ENCODE measurements around the gene CACNA1H.

The CACNA1H gene

GRCh38 chr16:1176280-1176897, 23.5 kb downstream of the CACNA1H start:
- no peaks in the 10 kb centered on the region for H4K20me1 ChIP-seq (ENCODE audit: insufficient read depth, low read length)
- no peak overlapping the region for H3K4me3 ChIP-seq (ENCODE audit: low read length)
- H3K79me2 ChIP-seq (ENCODE audit: low read length), result no peaks in the 10 kb centered on the region
- H3K9me3 ChIP-seq (ENCODE audit: insufficient read depth, low read length), result no peaks in the 10 kb centered on the region
- no peaks in the 10 kb centered on the region for H3K27me3 ChIP-seq (ENCODE audit: low read depth, low read length)
- TF ChIP-seq CTCF (IDR thresholded peaks at IDR 0.05; ENCODE audit: low read depth, low read length) (no peak), EZH2phosphoT487 (IDR thresholded peaks at IDR 0.05; ENCODE audit: low read depth) (no peak)
- H2AFZ ChIP-seq (ENCODE audit: low read depth, low read length), result no peak overlapping the region
- no peak overlapping the region for H3K9ac ChIP-seq (ENCODE audit: low read length)
- no peaks in the 10 kb centered on the region for H3K4me1 ChIP-seq (ENCODE audit: low read length)
- H3K4me2 ChIP-seq (ENCODE audit: low read length), result no peak overlapping the region
- H3K36me3 ChIP-seq (replicated peaks; ENCODE audit: low read depth, low read length), result no peaks in the 10 kb centered on the region
- no peak overlapping the region for H3K27ac ChIP-seq (ENCODE audit: low read length)

GRCh38 chr16:1177053-1177452, 24.1 kb downstream of the CACNA1H start:
- Histone ChIP-seq H3K27ac (ENCODE audit: low read length) (no peak overlapping the region), H3K79me2 (ENCODE audit: low read length) (no peaks in the 10 kb centered on the region), H3K4me2 (ENCODE audit: low read length) (no peak overlapping the region), H3K27me3 (ENCODE audit: low read depth, low read length) (no peaks in the 10 kb centered on the region), H3K36me3 (replicated peaks; ENCODE audit: low read depth, low read length) (no peaks in the 10 kb centered on the region), H2AFZ (ENCODE audit: low read depth, low read length) (no peak overlapping the region), H4K20me1 (ENCODE audit: insufficient read depth, low read length) (no peaks in the 10 kb centered on the region), H3K4me1 (ENCODE audit: low read length) (no peaks in the 10 kb centered on the region), H3K4me3 (ENCODE audit: low read length) (no peak overlapping the region), H3K9me3 (ENCODE audit: insufficient read depth, low read length) (no peaks in the 10 kb centered on the region), H3K9ac (ENCODE audit: low read length) (no peak overlapping the region)
- TF ChIP-seq EZH2phosphoT487 (IDR thresholded peaks at IDR 0.05; ENCODE audit: low read depth), result no peak
- TF ChIP-seq CTCF (IDR thresholded peaks at IDR 0.05; ENCODE audit: low read depth, low read length), result no peak

GRCh38 chr16:1177750-1178149, 24.8 kb downstream of the CACNA1H start:
- no peak overlapping the region for H3K4me3 ChIP-seq (ENCODE audit: low read length)
- H4K20me1 ChIP-seq (ENCODE audit: insufficient read depth, low read length), result no peaks in the 10 kb centered on the region
- H2AFZ ChIP-seq (ENCODE audit: low read depth, low read length), result no peak overlapping the region
- H3K9ac ChIP-seq (ENCODE audit: low read length), result no peak overlapping the region
- H3K36me3 ChIP-seq (replicated peaks; ENCODE audit: low read depth, low read length), result no peaks in the 10 kb centered on the region
- TF ChIP-seq CTCF (IDR thresholded peaks at IDR 0.05; ENCODE audit: low read depth, low read length), result no peak
- TF ChIP-seq EZH2phosphoT487 (IDR thresholded peaks at IDR 0.05; ENCODE audit: low read depth), result no peak
- H3K4me2 ChIP-seq (ENCODE audit: low read length), result no peak overlapping the region
- H3K9me3 ChIP-seq (ENCODE audit: insufficient read depth, low read length), result no peaks in the 10 kb centered on the region
- no peaks in the 10 kb centered on the region for H3K4me1 ChIP-seq (ENCODE audit: low read length)
- no peaks in the 10 kb centered on the region for H3K27me3 ChIP-seq (ENCODE audit: low read depth, low read length)
- H3K79me2 ChIP-seq (ENCODE audit: low read length), result no peaks in the 10 kb centered on the region
- no peak overlapping the region for H3K27ac ChIP-seq (ENCODE audit: low read length)

- no peaks in the 10 kb centered on the region for H3K4me1 ChIP-seq (ENCODE audit: low read length)
- H3K4me2 ChIP-seq (ENCODE audit: low read length), result no peak overlapping the region
These were observed 25.5 kb downstream of the CACNA1H start for GRCh38 chr16:1178295-1178910.

More at GRCh38 chr16:1178295-1178910, 25.5 kb downstream of the CACNA1H start:
- H3K36me3 ChIP-seq (replicated peaks; ENCODE audit: low read depth, low read length), result no peaks in the 10 kb centered on the region
- H3K9me3 ChIP-seq (ENCODE audit: insufficient read depth, low read length), result no peaks in the 10 kb centered on the region
- H3K27me3 ChIP-seq (ENCODE audit: low read depth, low read length), result no peaks in the 10 kb centered on the region
- no peak overlapping the region for H3K27ac ChIP-seq (ENCODE audit: low read length)
- H3K79me2 ChIP-seq (ENCODE audit: low read length), result no peaks in the 10 kb centered on the region
- no peaks in the 10 kb centered on the region for H4K20me1 ChIP-seq (ENCODE audit: insufficient read depth, low read length)
- H3K4me3 ChIP-seq (ENCODE audit: low read length), result no peak overlapping the region
- H3K9ac ChIP-seq (ENCODE audit: low read length), result no peak overlapping the region
- TF ChIP-seq CTCF (IDR thresholded peaks at IDR 0.05; ENCODE audit: low read depth, low read length), result no peak
- no peak for TF ChIP-seq EZH2phosphoT487 (IDR thresholded peaks at IDR 0.05; ENCODE audit: low read depth)
- H2AFZ ChIP-seq (ENCODE audit: low read depth, low read length), result no peak overlapping the region

Measured in OCI-LY3 (cell line).